CD14-positive monocyte (primary cell): ENCODE results near the gene TENT5C. TPM values are rescaled to one million over a fixed set of nuclear protein-coding genes. Genes with fewer than 3 reads are reported as not detected.

Experiments
- DNase-seq, 3 donors: peaks; one replicate each; pipeline ENCODE4 v3.0.0-alpha.2; 2011 to 2022
- H2AFZ ChIP-seq: 2 replicates; pipeline ENCODE4 v1.6.0; 2012; ENCODE audit warnings: mild to moderate bottlenecking, low read depth, low read length, inconsistent platforms; ENCODE audit not compliant: insufficient read depth, poor library complexity, severe bottlenecking
- H3K27ac ChIP-seq, 2 donors: 1 replicate in 1 of 2; 2 replicates in 1 of 2; pipeline ENCODE4 v1.5.1; 2012 to 2013; ENCODE audit warnings: low read length in 2 of 2, control low read depth in 1 of 2, inconsistent platforms in 1 of 2, low read depth in 1 of 2, mild to moderate bottlenecking in 1 of 2
- H3K27me3 ChIP-seq, 2 donors: one replicate each; pipeline versions ENCODE4 v1.6.0 to v1.6.1; 2011 to 2013; ENCODE audit warnings: low read length in 2 of 2; ENCODE audit not compliant: control insufficient read depth in 2 of 2, insufficient read depth in 2 of 2
- H3K36me3 ChIP-seq, 2 donors: replicated peaks in 1 of 2; 1 replicate in 1 of 2; 2 replicates in 1 of 2; pipeline versions ENCODE4 v1.5.1 to v1.6.1; 2012 to 2013; ENCODE audit warnings: low read length in 2 of 2, control low read depth in 1 of 2, inconsistent platforms in 1 of 2, mild to moderate bottlenecking in 1 of 2; ENCODE audit not compliant: insufficient read depth in 2 of 2, control insufficient read depth in 1 of 2
- H3K4me1 ChIP-seq, 2 donors: 1 replicate in 1 of 2; 2 replicates in 1 of 2; pipeline versions ENCODE4 v1.5.1 to v1.6.1; 2012 to 2013; ENCODE audit warnings: low read length in 2 of 2, control low read depth in 1 of 2, inconsistent platforms in 1 of 2, mild to moderate bottlenecking in 1 of 2, moderate library complexity in 1 of 2; ENCODE audit not compliant: insufficient read depth in 2 of 2, control insufficient read depth in 1 of 2
- H3K4me2 ChIP-seq: replicated peaks from 2 replicates; pipeline ENCODE3; 2012; ENCODE audit warnings: low read length, moderate library complexity, mild to moderate bottlenecking; ENCODE audit not compliant: poor library complexity, severe bottlenecking; ENCODE audit errors: extremely low read depth
- H3K4me3 ChIP-seq, 3 experiments: fragments of 200-600 bp in 1 of 3; sonication (generic) in 1 of 3; replicated peaks in 1 of 3; 1 replicate in 2 of 3; 2 replicates in 1 of 3; pipeline ENCODE4 v1.5.1; 2011 to 2013; ENCODE audit warnings: low read length in 3 of 3, mild to moderate bottlenecking in 3 of 3, control low read depth in 2 of 3, low read depth in 2 of 3, inconsistent platforms in 1 of 3, moderate library complexity in 1 of 3
- H3K79me2 ChIP-seq: 2 replicates; pipeline ENCODE4 v1.6.0; 2012; ENCODE audit warnings: mild to moderate bottlenecking, control low read depth, inconsistent platforms, low read length, moderate library complexity; ENCODE audit not compliant: insufficient read depth
- H3K9ac ChIP-seq: 2 replicates; pipeline ENCODE4 v1.6.0; 2017; ENCODE audit warnings: low read length, mild to moderate bottlenecking; ENCODE audit not compliant: insufficient read depth, poor library complexity, severe bottlenecking
- H3K9me3 ChIP-seq, 2 donors: replicated peaks in 1 of 2; 1 replicate in 1 of 2; 2 replicates in 1 of 2; pipeline versions ENCODE4 v1.5.1 to v1.6.1; 2012 to 2013; ENCODE audit warnings: low read length in 2 of 2, control low read depth in 1 of 2; ENCODE audit not compliant: control insufficient read depth in 1 of 2, insufficient read depth in 1 of 2
- H4K20me1 ChIP-seq: 2 replicates; pipeline ENCODE4 v1.6.0; 2012; ENCODE audit warnings: mild to moderate bottlenecking, low read length, control low read depth, moderate library complexity; ENCODE audit not compliant: insufficient read depth
- H3K27ac Mint-ChIP-seq, 7 donors: one replicate each; pipeline ENCODE4 v1.8.0; 2020; ENCODE audit warnings: mild to moderate bottlenecking in 7 of 7, mixed read lengths in 7 of 7, moderate library complexity in 6 of 7, inconsistent platforms in 2 of 7
- H3K27me3 Mint-ChIP-seq, 3 donors: one replicate each; pipeline ENCODE4 v1.8.0; 2021 to 2022; ENCODE audit warnings: low read depth in 3 of 3, mild to moderate bottlenecking in 3 of 3, mixed read lengths in 3 of 3, moderate library complexity in 3 of 3, inconsistent platforms in 1 of 3
- H3K36me3 Mint-ChIP-seq, 2 donors: one replicate each; pipeline ENCODE4 v1.8.0; 2020; ENCODE audit warnings: mixed read lengths in 2 of 2, inconsistent platforms in 1 of 2, mild to moderate bottlenecking in 1 of 2
- H3K4me1 Mint-ChIP-seq: one replicate; pipeline ENCODE4 v1.8.0; 2020; ENCODE audit warnings: mild to moderate bottlenecking, mixed read lengths
- H3K4me3 Mint-ChIP-seq, 2 donors: one replicate each; pipeline ENCODE4 v1.8.0; 2020; ENCODE audit warnings: mild to moderate bottlenecking in 2 of 2, mixed read lengths in 2 of 2, moderate library complexity in 1 of 2
- H3K9me3 Mint-ChIP-seq, 7 donors: one replicate each; pipeline ENCODE4 v1.8.0; 2020 to 2022; ENCODE audit warnings: mixed read lengths in 7 of 7, mild to moderate bottlenecking in 6 of 7, moderate library complexity in 6 of 7, inconsistent platforms in 2 of 7
- CTCF ChIP-seq: fragments of 200-600 bp; IDR thresholded peaks from one replicate; pipeline ENCODE4 v1.8.0; 2022; ENCODE audit warnings: antibody characterized with exemption, mild to moderate bottlenecking
- WGBS: methylation state at CpG from one replicate; pipeline ENCODE4 v1.1.5; 2013; ENCODE audit warnings: missing lambda C conversion rate; ENCODE audit not compliant: insufficient coverage; 5-methylcytosine and 5-hydroxymethylcytosine counted together
- intact Hi-C, 2 donors: fragments of 100-400 bp; cut with micrococcal nuclease; formaldehyde crosslinking; loops; one replicate each; pipeline versions ENCODE4 v1.15.0 to v1.15.1; 2023
- polyA plus RNA-seq, 3 donors: library from polyadenylated mRNA; depleted of rRNA in 1 of 3; unstranded in 2 of 3; stranded (reverse) in 1 of 3; fragments of 300-500 nt in 2 of 3; fragments of >200 nt in 1 of 3; fragmentation: Illumina TruSeq in 2 of 3; gene quantifications; 1 replicate in 2 of 3; 2 replicates in 1 of 3; pipeline ENCODE4 v1.2.3, GENCODE V29; 2012 to 2021

TENT5C gene
- polyA plus RNA-seq, 3 donors, result 0.17 to 0.69 (median 0.27) TPM

GRCh38 chr1:117638141-117638540 lies 32.3 kb downstream of the TENT5C start:
- Histone ChIP-seq H4K20me1 (no peaks in the 10 kb centered on the region), H3K79me2 (no peaks in the 10 kb centered on the region), H3K27me3 (no peaks in the 10 kb centered on the region), H3K4me1 (no peaks in the 10 kb centered on the region), H3K9ac (no peak overlapping the region), H3K9me3 (no peaks in the 10 kb centered on the region), H3K4me2 (no peak overlapping the region), H2AFZ (no peak overlapping the region), H3K4me3 (no peak overlapping the region), H3K27ac (no peak overlapping the region), H3K36me3 (no peaks in the 10 kb centered on the region)
- H3K27me3 Mint-ChIP-seq, result peaks cover 0 to 2% (median 2%) of the 10 kb centered on the region in 3 donors
- H3K4me1 Mint-ChIP-seq, result peaks cover 15% of the 10 kb centered on the region
- WGBS, result 50% methylated on average over 1 of the region's 1 CpG
- intact Hi-C loops, result no loop called here
- peaks cover 0 to 1% (median 0%) of the 10 kb centered on the region in 7 donors for H3K9me3 Mint-ChIP-seq
- no peak overlapping the region for H3K4me3 Mint-ChIP-seq
- H3K27ac Mint-ChIP-seq, result no peak overlapping the region
- H3K36me3 Mint-ChIP-seq, result no peaks in the 10 kb centered on the region
- no peak for TF ChIP-seq CTCF
- no peak for DNase-seq

GRCh38 chr1:117638759-117639158 lies 32.9 kb downstream of the TENT5C start:
- Histone ChIP-seq H3K27me3 (no peaks in the 10 kb centered on the region), H3K9ac (no peak overlapping the region), H3K4me3 (no peak overlapping the region), H4K20me1 (no peaks in the 10 kb centered on the region), H3K27ac (no peak overlapping the region), H3K79me2 (no peaks in the 10 kb centered on the region), H3K9me3 (no peaks in the 10 kb centered on the region), H2AFZ (no peak overlapping the region), H3K4me2 (no peak overlapping the region), H3K4me1 (no peaks in the 10 kb centered on the region), H3K36me3 (no peaks in the 10 kb centered on the region)
- TF ChIP-seq CTCF, result no peak
- intact Hi-C loops, result no loop called here
- DNase-seq, result no peak
- no peak overlapping the region for H3K4me3 Mint-ChIP-seq
- H3K4me1 Mint-ChIP-seq, result peaks cover 9% of the 10 kb centered on the region
- peaks cover 0 to 2% (median 2%) of the 10 kb centered on the region in 3 donors for H3K27me3 Mint-ChIP-seq
- no peak overlapping the region for H3K27ac Mint-ChIP-seq
- 87% methylated on average over 4 of the region's 4 CpGs for WGBS
- H3K36me3 Mint-ChIP-seq, result no peaks in the 10 kb centered on the region
- H3K9me3 Mint-ChIP-seq, result peaks cover 0 to 1% (median 0%) of the 10 kb centered on the region in 7 donors
